IMR-90 (cell line): ENCODE data around the gene HLA-F. TPM values are rescaled to one million over a fixed set of nuclear protein-coding genes. Genes with fewer than 3 reads are reported as not detected.

ENCODE experiments used
- ATAC-seq: fragments of 200-7000 bp; cut with Tn5 transposase; 2 replicates; pipeline ENCODE4 v1.9.1; 2020; ENCODE audit warnings: low read depth, mild to moderate bottlenecking, moderate library complexity
- BruUV-seq: library from RNA; stranded (reverse); fragments of 400-500 nt; replicated peaks from 2 replicates; lab custom pipeline; 2021; lab: Mats Ljungman, UMichigan
- CTCF ChIA-PET: fragments of 300-600 bp; formaldehyde crosslinking; extraction: SDS; loops from one replicate; lab custom pipeline; 2021; ENCODE audit warnings: antibody characterized with exemption; lab: Yijun Ruan, JAX
- POLR2A ChIA-PET: fragments of 300-600 bp; sonication (Branson Sonifier 250); formaldehyde crosslinking; loops from one replicate; lab custom pipeline; 2022; ENCODE audit warnings: antibody characterized with exemption; ENCODE audit not compliant: unreplicated experiment; lab: Charles Lee
- DNase-seq: peaks from one replicate; pipeline ENCODE4 v3.0.0; 2013
- H2AFZ ChIP-seq: replicated peaks from 2 replicates; pipeline ENCODE3; 2013; ENCODE audit warnings: low read length, mild to moderate bottlenecking; ENCODE audit not compliant: poor library complexity
- H2AK5ac ChIP-seq: 2 replicates; pipeline ENCODE4 v1.6.1; 2013; ENCODE audit warnings: low read depth, low read length, inconsistent platforms
- H2AK9ac ChIP-seq: replicated peaks from 2 replicates; pipeline ENCODE3; 2013; ENCODE audit warnings: mild to moderate bottlenecking, low read depth, low read length, moderate library complexity; ENCODE audit not compliant: poor library complexity
- H2BK120ac ChIP-seq: 2 replicates; pipeline ENCODE4 v1.6.1; 2013; ENCODE audit warnings: low read depth, low read length, inconsistent platforms
- H2BK15ac ChIP-seq: 3 replicates; pipeline ENCODE4 v1.6.1; 2013; ENCODE audit warnings: low read depth, low read length, inconsistent platforms
- H2BK20ac ChIP-seq: 2 replicates; pipeline ENCODE4 v1.6.1; 2013; ENCODE audit warnings: low read depth, mild to moderate bottlenecking, inconsistent platforms, low read length, moderate library complexity
- H2BK5ac ChIP-seq: 2 replicates; pipeline ENCODE4 v1.6.1; 2013; ENCODE audit warnings: mild to moderate bottlenecking, low read depth, low read length, inconsistent platforms; ENCODE audit not compliant: poor library complexity, severe bottlenecking
- H3K14ac ChIP-seq: replicated peaks from 2 replicates; pipeline ENCODE4 v1.6.1; 2013; ENCODE audit warnings: low read depth, low read length, inconsistent platforms
- H3K18ac ChIP-seq: 2 replicates; pipeline ENCODE4 v1.6.1; 2013; ENCODE audit warnings: low read depth, low read length, control low read depth
- H3K23ac ChIP-seq: 2 replicates; pipeline ENCODE4 v1.6.1; 2013; ENCODE audit warnings: low read depth, low read length, inconsistent platforms
- H3K27ac ChIP-seq: 2 replicates; pipeline ENCODE4 v1.5.1; 2013; ENCODE audit warnings: mild to moderate bottlenecking, control low read depth, low read length; ENCODE audit not compliant: insufficient read depth
- H3K27me3 ChIP-seq: 2 replicates; pipeline ENCODE4 v1.6.1; 2013; ENCODE audit warnings: low read length; ENCODE audit not compliant: control insufficient read depth, insufficient read depth
- H3K36me3 ChIP-seq: 2 replicates; pipeline ENCODE4 v1.6.1; 2013; ENCODE audit warnings: low read length, mixed read lengths; ENCODE audit not compliant: control insufficient read depth, insufficient read depth
- H3K4ac ChIP-seq: 2 replicates; pipeline ENCODE4 v1.6.1; 2013; ENCODE audit warnings: low read depth, low read length, inconsistent platforms
- H3K4me1 ChIP-seq: 2 replicates; pipeline ENCODE4 v1.6.1; 2013; ENCODE audit warnings: low read length, mixed read lengths; ENCODE audit not compliant: control insufficient read depth, insufficient read depth
- H3K4me2 ChIP-seq: 2 replicates; pipeline ENCODE4 v1.6.1; 2013; ENCODE audit warnings: low read depth, mild to moderate bottlenecking, control low read depth, low read length, moderate library complexity
- H3K4me3 ChIP-seq: 2 replicates; pipeline ENCODE4 v1.5.1; 2013; ENCODE audit warnings: low read depth, mild to moderate bottlenecking, control low read depth, low read length, moderate library complexity; ENCODE audit not compliant: insufficient read depth
- H3K56ac ChIP-seq: 2 replicates; pipeline ENCODE4 v1.6.1; 2013; ENCODE audit warnings: low read length, inconsistent platforms; ENCODE audit not compliant: insufficient read depth; ENCODE audit errors: extremely low read depth
- H3K79me1 ChIP-seq, 2 experiments: 2 replicates each; pipeline ENCODE4 v1.6.1; 2013; ENCODE audit warnings: low read length in 2 of 2, inconsistent platforms in 1 of 2, low read depth in 1 of 2
- H3K9ac ChIP-seq: 2 replicates; pipeline ENCODE4 v1.6.1; 2013; ENCODE audit warnings: low read depth, low read length, control low read depth
- H3K9me1 ChIP-seq: 2 replicates; pipeline ENCODE4 v1.6.1; 2013; ENCODE audit warnings: low read length, inconsistent platforms; ENCODE audit not compliant: insufficient read depth
- H3K9me3 ChIP-seq: 2 replicates; pipeline ENCODE4 v1.6.1; 2013; ENCODE audit warnings: low read length; ENCODE audit not compliant: control insufficient read depth, insufficient read depth
- H4K20me1 ChIP-seq: 2 replicates; pipeline ENCODE4 v1.6.1; 2013; ENCODE audit warnings: low read length, inconsistent platforms; ENCODE audit not compliant: insufficient read depth
- H4K5ac ChIP-seq: 2 replicates; pipeline ENCODE4 v1.6.1; 2013; ENCODE audit warnings: mild to moderate bottlenecking, low read depth, low read length, control low read depth
- H4K8ac ChIP-seq, 2 experiments: 2 replicates each; pipeline ENCODE4 v1.6.1; 2013; ENCODE audit warnings: low read depth in 2 of 2, low read length in 2 of 2, control low read depth in 1 of 2, inconsistent platforms in 1 of 2
- H4K91ac ChIP-seq: 2 replicates; pipeline ENCODE4 v1.6.1; 2013; ENCODE audit warnings: low read depth, low read length, inconsistent platforms; ENCODE audit not compliant: insufficient read depth
- BHLHE40 ChIP-seq: fragments of 150-350 bp; IDR thresholded peaks from 2 replicates; pipeline ENCODE4 v1.6.1; 2016; ENCODE audit warnings: mild to moderate bottlenecking, low read depth, low read length
- CEBPB ChIP-seq: IDR thresholded peaks from 2 replicates; pipeline ENCODE4 v1.6.1; 2012; ENCODE audit warnings: low read depth, low read length, improper control_type of control experiment
- CHD1 ChIP-seq: IDR thresholded peaks from 2 replicates; pipeline ENCODE4 v1.6.1; 2012; ENCODE audit warnings: low read depth, low read length, improper control_type of control experiment
- CTCF ChIP-seq: conservative IDR thresholded peaks from 2 replicates; pipeline ENCODE4 v1.5.1; 2012; ENCODE audit warnings: mild to moderate bottlenecking, low read depth, low read length, improper control_type of control experiment
- ELK1 ChIP-seq: fragments of 150-350 bp; IDR thresholded peaks from 2 replicates; pipeline ENCODE4 v1.6.1; 2016; ENCODE audit warnings: low read depth, mild to moderate bottlenecking, low read length, moderate library complexity, borderline replicate concordance
- FOS ChIP-seq: fragments of 150-350 bp; IDR thresholded peaks from 2 replicates; pipeline ENCODE4 v1.6.1; 2016; ENCODE audit warnings: low read depth, low read length
- MAFK ChIP-seq: IDR thresholded peaks from 2 replicates; pipeline ENCODE4 v1.6.1; 2012; ENCODE audit warnings: low read depth, low read length, improper control_type of control experiment
- MAZ ChIP-seq: IDR thresholded peaks from 2 replicates; pipeline ENCODE4 v1.6.1; 2012; ENCODE audit warnings: low read depth, mild to moderate bottlenecking, low read length, improper control_type of control experiment, moderate library complexity, borderline replicate concordance
- MXI1 ChIP-seq: IDR thresholded peaks from 2 replicates; pipeline ENCODE4 v1.6.1; 2012; ENCODE audit warnings: low read depth, mild to moderate bottlenecking, low read length, moderate library complexity, borderline replicate concordance
- NFE2L2 ChIP-seq: fragments of 150-350 bp; IDR thresholded peaks from 2 replicates; pipeline ENCODE4 v1.6.1; 2016; ENCODE audit warnings: low read depth, mild to moderate bottlenecking, low read length
- POLR2A ChIP-seq: IDR thresholded peaks from 2 replicates; pipeline ENCODE4 v1.6.1; 2012; ENCODE audit warnings: mild to moderate bottlenecking, low read depth, low read length
- RAD21 ChIP-seq: IDR thresholded peaks from 2 replicates; pipeline ENCODE4 v1.6.1; 2012; ENCODE audit warnings: low read length, improper control_type of control experiment
- RCOR1 ChIP-seq: IDR thresholded peaks from 2 replicates; pipeline ENCODE4 v1.6.1; 2012; ENCODE audit warnings: mild to moderate bottlenecking, low read length, improper control_type of control experiment; ENCODE audit not compliant: insufficient replicate concordance
- RFX5 ChIP-seq: IDR thresholded peaks from 2 replicates; pipeline ENCODE4 v1.8.0; 2012; ENCODE audit warnings: low read depth, mild to moderate bottlenecking, low read length, moderate library complexity
- SMC3 ChIP-seq: fragments of 150-350 bp; IDR thresholded peaks from 2 replicates; pipeline ENCODE4 v1.6.1; 2016; ENCODE audit warnings: low read depth, mild to moderate bottlenecking, antibody characterized with exemption, low read length, moderate library complexity
- USF2 ChIP-seq: fragments of 150-350 bp; IDR thresholded peaks from 2 replicates; pipeline ENCODE4 v1.6.1; 2017; ENCODE audit warnings: mild to moderate bottlenecking, antibody characterized with exemption, low read length, low read depth
- WGBS, 2 experiments: methylation state at CpG; one replicate each; pipeline versions ENCODE4 v1.1.5 to v1.1.7; 2013; ENCODE audit warnings: missing lambda C conversion rate in 2 of 2; ENCODE audit not compliant: insufficient read length in 1 of 2; ENCODE audit errors: extremely low coverage in 2 of 2; 5-methylcytosine and 5-hydroxymethylcytosine counted together
- dilution Hi-C: fragments of 300-500 bp; cut with HindIII; formaldehyde crosslinking; loops from one replicate; pipeline ENCODE4 v1.14.3; 2018; ENCODE audit warnings: low sequenced_read_pairs; ENCODE audit not compliant: unreplicated experiment
- in situ Hi-C: fragments of 300-500 bp; cut with MboI; formaldehyde crosslinking; loops from 3 replicates; pipeline ENCODE4 v1.14.3; 2019; ENCODE audit warnings: low sequenced_read_pairs, inconsistent platforms, mixed read lengths
- intact Hi-C: fragments of 100-400 bp; cut with micrococcal nuclease; formaldehyde crosslinking; loops from 2 replicates; pipeline ENCODE4 v1.10.0; 2022
- polyA plus RNA-seq, 3 experiments: library from polyadenylated mRNA; depleted of rRNA; stranded (reverse); fragments of >200 nt; gene quantifications; 2 replicates each; pipeline ENCODE4 v1.2.3, GENCODE V29; 2012; ENCODE audit warnings: low replicate concordance in 1 of 3
- total RNA-seq: library from RNA; depleted of rRNA; stranded (reverse); fragments of >200 nt; gene quantifications from 2 replicates; pipeline ENCODE4 v1.2.3, GENCODE V29; 2012

HLA-F gene
- total and polyA plus RNA-seq, 2 of the 4 experiments (the other 2 are of a cell fraction) = not detected

- H2BK15ac ChIP-seq = no peak overlapping the region
- no peak overlapping the region for H3K23ac ChIP-seq
- no peak overlapping the region for H2BK5ac ChIP-seq
- DNase-seq (no peak), ATAC-seq (no peak)
- in situ Hi-C loops (no loop called here), intact Hi-C loops (no loop called here), dilution Hi-C loops (no loop called here)
- no peaks in the 10 kb centered on the region for H3K9me1 ChIP-seq
- no peak overlapping the region for H3K56ac ChIP-seq
- ChIA-PET POLR2A (no interaction called here), CTCF (interaction anchor here (1.4 kb wide), 1 partner anchor 25 kb away, joined by 3 read pairs; no protein-coding TSS in a partner anchor)
- H3K79me1 ChIP-seq = no peaks in the 10 kb centered on the region
- H2AK9ac ChIP-seq = no peak overlapping the region
- no peak overlapping the region for H3K4me3 ChIP-seq
- WGBS, 2 experiments = no CpG with 5 or more reads among the region's 5 CpGs
- no peak overlapping the region for H3K14ac ChIP-seq
- H3K27me3 ChIP-seq = no peaks in the 10 kb centered on the region
- no peaks in the 10 kb centered on the region for H3K9me3 ChIP-seq
- H2AFZ ChIP-seq = no peak overlapping the region
- H3K18ac ChIP-seq = no peak overlapping the region
- H4K20me1 ChIP-seq = no peaks in the 10 kb centered on the region
- no peak overlapping the region for H3K4me2 ChIP-seq
- no peaks in the 10 kb centered on the region for H3K36me3 ChIP-seq
- no peak overlapping the region for H4K8ac ChIP-seq
- no peak overlapping the region for H3K9ac ChIP-seq
- H4K5ac ChIP-seq = no peak overlapping the region
- H2BK20ac ChIP-seq = no peak overlapping the region
- H3K4me1 ChIP-seq = no peaks in the 10 kb centered on the region
- no peak overlapping the region for H3K27ac ChIP-seq
- H2BK120ac ChIP-seq = no peak overlapping the region
- no peak overlapping the region for H2AK5ac ChIP-seq
- H3K4ac ChIP-seq = no peak overlapping the region
- TF ChIP-seq SMC3 (no peak), RCOR1 (no peak), BHLHE40 (no peak), RAD21 (no peak), USF2 (no peak), CHD1 (no peak), RFX5 (no peak), MAFK (no peak), CEBPB (no peak), FOS (no peak), CTCF (no peak), NFE2L2 (no peak), ELK1 (no peak), MXI1 (no peak), MAZ (no peak), POLR2A (no peak)
- BruUV-seq = no TSS peak
- H4K91ac ChIP-seq = no peak overlapping the region
These were observed 45.1 kb upstream of the HLA-F start for GRCh38 chr6:29678114-29678513.
